Stimulated activated CD8-positive, alpha-beta memory T cell treated with anti-CD3 and anti-CD28 coated beads, Interleukin-15, amount 100 ng/mL, for 4 hours (primary cell): Measurements from ENCODE around the gene SMCO1.
"Not testable (repeated sequence)": the region's sequence is repeated elsewhere in the genome, so short reads cannot be mapped to it uniquely, and the experiment has no call there.

Experiments
- DNase-seq, 2 donors: peaks; one replicate each; pipeline ENCODE4 v3.0.0-alpha.2; 2020; ENCODE audit warnings: low read depth in 2 of 2

The SMCO1 gene

GRCh38 chr3:196492080-196492479 lies 23.1 kb downstream of the SMCO1 start:
- DNase-seq: no peak

- DNase-seq: no peak
Observed at GRCh38 chr3:196489747-196490146, 25.4 kb downstream of the SMCO1 start.

- DNase-seq: no peak
Observed at GRCh38 chr3:196486263-196486662, 28.9 kb downstream of the SMCO1 start.

GRCh38 chr3:196477678-196478077 lies 37.5 kb downstream of the SMCO1 start:
- DNase-seq: no peak

- no peak for DNase-seq
Observed at GRCh38 chr3:196472286-196472685, 42.9 kb downstream of the SMCO1 start.

GRCh38 chr3:196471551-196471950 lies 43.6 kb downstream of the SMCO1 start:
- DNase-seq: no peak

- DNase-seq: not testable (repeated sequence)
Observed at GRCh38 chr3:196470182-196470581, 45.0 kb downstream of the SMCO1 start.

- DNase-seq: no peak
Observed at GRCh38 chr3:196463804-196464203, 51.3 kb downstream of the SMCO1 start.

GRCh38 chr3:196463478-196463756 lies 51.7 kb downstream of the SMCO1 start:
- no peak for DNase-seq

GRCh38 chr3:196462680-196463477 lies 52.3 kb downstream of the SMCO1 start:
- DNase-seq: not testable (repeated sequence)

GRCh38 chr3:196458063-196458462 lies 57.1 kb downstream of the SMCO1 start:
- DNase-seq: no peak

GRCh38 chr3:196457470-196457869 lies 57.7 kb downstream of the SMCO1 start:
- DNase-seq: not testable (repeated sequence)
